GM12892 (cell line): ENCODE measurements around the gene DPRX.

ENCODE experiments used
- POLR2A ChIP-seq: IDR thresholded peaks from 2 replicates; pipeline ENCODE4 v1.6.1; 2011; ENCODE audit warnings: low read depth, low read length, control low read depth
- POLR2AphosphoS5 ChIP-seq: IDR thresholded peaks from 2 replicates; pipeline ENCODE4 v1.6.1; 2011; ENCODE audit warnings: low read depth, low read length, control low read depth

GRCh38 chr19:53586277-53586691 lies 45.5 kb upstream of the DPRX start:
- TF ChIP-seq POLR2AphosphoS5 (no peak), POLR2A (no peak)
